HG03103 (cell line): ENCODE data around the gene HAND2.

Experiments used
- ATAC-seq: cut with Tn5 transposase; IDR thresholded peaks from one replicate; pipeline ENCODE4 v1.9.1; 2021; ENCODE audit warnings: low read depth; ENCODE audit not compliant: unreplicated experiment

HAND2 gene

GRCh38 chr4:173485164-173485563 lies 44.9 kb downstream of the HAND2 start:
- no peak for ATAC-seq

GRCh38 chr4:173482330-173482931 lies 47.6 kb downstream of the HAND2 start:
- ATAC-seq = no peak

- ATAC-seq = no peak
These were observed 51.1 kb downstream of the HAND2 start for GRCh38 chr4:173478913-173479283.

GRCh38 chr4:173478201-173478912 lies 51.7 kb downstream of the HAND2 start:
- ATAC-seq = no peak

- no peak for ATAC-seq
These were observed 53.0 kb downstream of the HAND2 start for GRCh38 chr4:173477016-173477415.
